HL-60/S4 treated with phorbol 12-myristate 13-acetate at 8.2 ng/mL for 4 days and 3 days (cell line): Measurements from ENCODE around the gene KCNJ6.

Experiments used
- in situ Hi-C: fragments of 300-500 bp; cut with MboI; formaldehyde crosslinking; loops from 2 replicates; pipeline ENCODE4 v1.15.0; 2022; ENCODE audit warnings: low sequenced_read_pairs

KCNJ6 gene

DNA sequence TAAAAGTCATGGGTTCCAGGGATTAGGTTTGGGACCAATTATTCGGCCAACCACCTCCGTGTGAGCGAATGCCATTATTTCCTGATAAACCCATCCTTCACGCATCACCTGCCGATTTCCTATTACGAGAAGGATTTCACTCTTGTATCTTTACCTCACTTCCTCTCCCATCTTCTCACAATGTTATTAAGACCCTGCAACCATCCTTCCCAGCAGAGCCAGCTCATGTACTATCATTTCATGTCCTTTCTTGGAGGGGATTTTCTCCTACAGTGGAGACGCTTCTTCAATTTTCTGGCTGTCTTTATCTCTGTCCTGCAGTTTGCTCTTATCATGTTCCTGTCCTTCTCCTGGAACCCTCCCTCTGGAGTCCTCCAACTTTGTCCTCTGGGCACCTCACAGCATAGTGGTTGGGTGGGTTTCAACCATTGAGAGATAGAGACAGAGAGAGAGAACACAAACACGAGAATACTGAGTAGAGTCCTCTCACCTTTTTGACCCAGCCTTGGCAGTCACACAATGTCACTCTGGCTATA, 357.5 kb downstream of the KCNJ6 start:
- in situ Hi-C loops = no loop called here
